Fibroblast of pulmonary artery (primary cell): ENCODE measurements around the gene SMTNL2.
A peak's percentile ranks its signal among the peaks of the same experiment; 100 is the strongest.

Experiments used
- DNase-seq: peaks from one replicate; pipeline ENCODE4 v3.0.0-alpha.2; 2010; ENCODE audit warnings: low read depth
- H3K4me3 ChIP-seq: replicated peaks from 2 replicates; pipeline ENCODE4 v1.5.1; 2011; ENCODE audit warnings: low read depth, mild to moderate bottlenecking, control low read depth, low read length, moderate library complexity
- CTCF ChIP-seq: IDR thresholded peaks from 2 replicates; pipeline ENCODE4 v1.5.1; 2011; ENCODE audit warnings: mild to moderate bottlenecking, control low read depth, low read length, inconsistent platforms; ENCODE audit errors: missing control alignments

SMTNL2 gene

GRCh38 chr17:4584101-4584916, at the start of gene SMTNL2:
SMTNL2 (plus strand) TSS chr17:4584529; CDS start chr17:4584606, 77 bp downstream.
- no peak within 1 kb of the TSS for H3K4me3 ChIP-seq
- DNase-seq: no peak
- no peak for TF ChIP-seq CTCF

- no peak for DNase-seq
- TF ChIP-seq CTCF: no peak
- H3K4me3 ChIP-seq: no peak overlapping the region
Measured at GRCh38 chr17:4534928-4535666, 49.2 kb upstream of the SMTNL2 start.

- DNase-seq: no peak
- H3K4me3 ChIP-seq: no peak overlapping the region
- no peak for TF ChIP-seq CTCF
Measured at GRCh38 chr17:4535667-4536258, 48.6 kb upstream of the SMTNL2 start.

- TF ChIP-seq CTCF: no peak
- H3K4me3 ChIP-seq: no peak overlapping the region
- no peak for DNase-seq
Measured at GRCh38 chr17:4536259-4536741, 48.0 kb upstream of the SMTNL2 start.

- peak; percentile 67 for DNase-seq
- TF ChIP-seq CTCF: no peak
- no peak overlapping the region for H3K4me3 ChIP-seq
Measured at GRCh38 chr17:4536742-4537411, 47.5 kb upstream of the SMTNL2 start.

GRCh38 chr17:4537451-4538235, 46.7 kb upstream of the SMTNL2 start:
- no peak overlapping the region for H3K4me3 ChIP-seq
- TF ChIP-seq CTCF: no peak
- DNase-seq: no peak
